Common myeloid progenitor, CD34-positive (primary cell): Measurements from ENCODE around the gene TGFBR2.
A peak's percentile ranks its signal among the peaks of the same experiment; 100 is the strongest.

Experiments
- CTCF ChIA-PET: fragments of 350-600 bp; sonication (Branson Sonifier 250); formaldehyde crosslinking; loops from one replicate; lab custom pipeline; 2021; ENCODE audit warnings: antibody characterized with exemption; lab: Charles Lee
- POLR2A ChIA-PET: fragments of 350-600 bp; sonication (Branson Sonifier 250); formaldehyde crosslinking; loops from one replicate; lab custom pipeline; 2021; ENCODE audit warnings: antibody characterized with exemption; lab: Charles Lee
- DNase-seq, 3 donors: peaks; one replicate each; pipeline versions ENCODE4 v3.0.0 to v3.0.0-alpha.2; 2013
- H3K27ac ChIP-seq, 2 experiments: 1 replicate in 1 of 2; 2 replicates in 1 of 2; pipeline ENCODE4 v1.7.0; 2013; ENCODE audit warnings: inconsistent platforms in 2 of 2, low read length in 2 of 2, mild to moderate bottlenecking in 2 of 2, low read depth in 1 of 2, moderate library complexity in 1 of 2; ENCODE audit not compliant: severe bottlenecking in 2 of 2, insufficient read depth in 1 of 2, poor library complexity in 1 of 2
- H3K27me3 ChIP-seq, 5 experiments: replicated peaks in 2 of 5; 1 replicate in 3 of 5; 2 replicates in 2 of 5; pipeline versions ENCODE4 v1.6.1 to v1.7.0; 2013; ENCODE audit warnings: low read length in 4 of 5, mild to moderate bottlenecking in 2 of 5, moderate library complexity in 2 of 5, inconsistent platforms in 1 of 5; ENCODE audit not compliant: insufficient read depth in 5 of 5, control insufficient read depth in 4 of 5
- H3K36me3 ChIP-seq, 4 experiments: 1 replicate in 2 of 4; 2 replicates in 2 of 4; pipeline versions ENCODE4 v1.6.1 to v1.7.0; 2013; ENCODE audit warnings: low read length in 3 of 4, control low read depth in 1 of 4, mild to moderate bottlenecking in 1 of 4; ENCODE audit not compliant: control insufficient read depth in 4 of 4, insufficient read depth in 4 of 4
- H3K4me1 ChIP-seq, 4 experiments: 1 replicate in 3 of 4; 2 replicates in 1 of 4; pipeline versions ENCODE4 v1.6.1 to v1.7.1; 2013; ENCODE audit warnings: low read length in 3 of 4, mild to moderate bottlenecking in 3 of 4, control low read depth in 1 of 4, inconsistent platforms in 1 of 4, moderate library complexity in 1 of 4; ENCODE audit not compliant: control insufficient read depth in 4 of 4, insufficient read depth in 4 of 4; ENCODE audit errors: control extremely low read depth in 1 of 4
- H3K4me3 ChIP-seq, 7 experiments: 1 replicate in 4 of 7; 2 replicates in 3 of 7; pipeline versions ENCODE4 v1.5.1 to v1.7.0; 2013; ENCODE audit warnings: mild to moderate bottlenecking in 7 of 7, low read length in 6 of 7, moderate library complexity in 6 of 7, inconsistent platforms in 2 of 7, low read depth in 2 of 7, control low read depth in 1 of 7; ENCODE audit not compliant: insufficient read depth in 4 of 7, control insufficient read depth in 1 of 7; ENCODE audit errors: extremely low read depth in 1 of 7
- H3K9me3 ChIP-seq, 5 experiments: 1 replicate in 4 of 5; 2 replicates in 1 of 5; pipeline versions ENCODE4 v1.6.1 to v1.7.1; 2013; ENCODE audit warnings: low read length in 4 of 5, mild to moderate bottlenecking in 2 of 5, inconsistent platforms in 1 of 5, low read depth in 1 of 5, moderate library complexity in 1 of 5; ENCODE audit not compliant: control insufficient read depth in 4 of 5, insufficient read depth in 2 of 5; ENCODE audit errors: control extremely low read depth in 1 of 5
- WGBS: methylation state at CpG from one replicate; pipeline ENCODE4 v1.1.5; 2013; ENCODE audit not compliant: insufficient coverage; 5-methylcytosine and 5-hydroxymethylcytosine counted together

TGFBR2 gene

GRCh38 chr3:30632521-30632920 lies 26.1 kb downstream of the TGFBR2 start:
- DNase-seq: no peak
- ChIA-PET POLR2A (no interaction called here), CTCF (no interaction called here)
- Histone ChIP-seq H3K36me3 (peaks cover 0 to 18% (median 4%) of the 10 kb centered on the region in 4 experiments), H3K27ac (no peak overlapping the region), H3K9me3 (no peaks in the 10 kb centered on the region), H3K4me1 (peaks cover 46 to 66% (median 54%) of the 10 kb centered on the region in 4 experiments), H3K27me3 (no peaks in the 10 kb centered on the region), H3K4me3 (no peak overlapping the region)
- WGBS: no CpG with 5 or more reads among the region's 1 CpG

- ChIA-PET CTCF (interaction anchor here (0.8 kb wide), 1 partner anchor 14 kb away, joined by 3 read pairs; no protein-coding TSS in a partner anchor), POLR2A (no interaction called here)
- no peak overlapping the region for H3K27ac ChIP-seq
- 100% methylated on average over 1 of the region's 3 CpGs for WGBS
- peaks cover 0 to 21% (median 4%) of the 10 kb centered on the region in 4 experiments for H3K36me3 ChIP-seq
- DNase-seq: no peak
- H3K9me3 ChIP-seq: no peaks in the 10 kb centered on the region
- H3K27me3 ChIP-seq: no peaks in the 10 kb centered on the region
- peaks cover 41 to 56% (median 47%) of the 10 kb centered on the region in 4 experiments for H3K4me1 ChIP-seq
- no peak overlapping the region for H3K4me3 ChIP-seq
These were observed 27.3 kb downstream of the TGFBR2 start for GRCh38 chr3:30633718-30634117.

GRCh38 chr3:30634761-30635735 lies 28.6 kb downstream of the TGFBR2 start:
- Histone ChIP-seq H3K4me3 (no peak overlapping the region), H3K9me3 (no peaks in the 10 kb centered on the region), H3K27ac (no peak overlapping the region), H3K4me1 (peaks cover 32 to 50% (median 46%) of the 10 kb centered on the region in 4 experiments), H3K36me3 (peaks cover 0 to 20% (median 4%) of the 10 kb centered on the region in 4 experiments), H3K27me3 (no peaks in the 10 kb centered on the region)
- no CpG with 5 or more reads among the region's 3 CpGs for WGBS
- ChIA-PET POLR2A (interaction anchor here (0.7 kb wide), 1 partner anchor 15 kb away, joined by 5 read pairs; no protein-coding TSS in a partner anchor), CTCF (interaction anchor here (1.4 to 1.5 kb wide), 2 partner anchors 17 to 19 kb away, joined by 3 read pairs; no protein-coding TSS in a partner anchor)
- no peak for DNase-seq

GRCh38 chr3:30637310-30638219 lies 31.2 kb downstream of the TGFBR2 start:
- no peaks in the 10 kb centered on the region for H3K9me3 ChIP-seq
- H3K4me3 ChIP-seq: no peak overlapping the region
- WGBS: 100% methylated on average over 3 of the region's 10 CpGs
- ChIA-PET POLR2A (no interaction called here), CTCF (interaction anchor here (0.5 to 1.3 kb wide), 3 partner anchors 9 to 13 kb away, joined by 3 to 4 read pairs (median 3); no protein-coding TSS in a partner anchor)
- no peak overlapping the region for H3K27ac ChIP-seq
- no peak for DNase-seq
- H3K36me3 ChIP-seq: peaks cover 0 to 17% (median 3%) of the 10 kb centered on the region in 4 experiments
- peaks cover 30 to 55% (median 50%) of the 10 kb centered on the region in 4 experiments for H3K4me1 ChIP-seq
- H3K27me3 ChIP-seq: no peaks in the 10 kb centered on the region

- Histone ChIP-seq H3K4me3 (no peak overlapping the region), H3K27ac (peak overlapping the region in 1 of 2 experiments; percentile 27), H3K9me3 (no peaks in the 10 kb centered on the region), H3K27me3 (no peaks in the 10 kb centered on the region), H3K36me3 (peaks cover 0 to 10% (median 2%) of the 10 kb centered on the region in 4 experiments), H3K4me1 (peaks cover 43 to 62% (median 59%) of the 10 kb centered on the region in 4 experiments)
- ChIA-PET CTCF (interaction anchor here (0.8 to 1.1 kb wide), 2 partner anchors 9 to 58 kb away, joined by 3 read pairs; no protein-coding TSS in a partner anchor), POLR2A (no interaction called here)
- DNase-seq: no peak
- WGBS: no CpG with 5 or more reads among the region's 4 CpGs
These were observed 32.4 kb downstream of the TGFBR2 start for GRCh38 chr3:30638685-30639412.

- peak overlapping the region in 1 of 2 experiments; percentile 1 for H3K27ac ChIP-seq
- H3K9me3 ChIP-seq: no peaks in the 10 kb centered on the region
- no peak overlapping the region for H3K4me3 ChIP-seq
- H3K4me1 ChIP-seq: peaks cover 46 to 66% (median 62%) of the 10 kb centered on the region in 4 experiments
- POLR2A ChIA-PET: no interaction called here
- DNase-seq: peak in 2 of 3 donors; percentile 53 to 64
- H3K27me3 ChIP-seq: no peaks in the 10 kb centered on the region
- CTCF ChIA-PET: interaction anchor here (1.4 kb wide), 1 partner anchor 11 kb away, joined by 6 read pairs; no protein-coding TSS in a partner anchor
- 100% methylated on average over 1 of the region's 1 CpG for WGBS
- peaks cover 0 to 8% (median 2%) of the 10 kb centered on the region in 4 experiments for H3K36me3 ChIP-seq
These were observed 33.5 kb downstream of the TGFBR2 start for GRCh38 chr3:30639937-30640336.
